IMR-90 (cell line): ENCODE measurements around the gene CELSR2. TPM values are rescaled to one million over a fixed set of nuclear protein-coding genes. Genes with fewer than 3 reads are reported as not detected.

ENCODE experiments used
- ATAC-seq: fragments of 200-7000 bp; cut with Tn5 transposase; 2 replicates; pipeline ENCODE4 v1.9.1; 2020; ENCODE audit warnings: low read depth, mild to moderate bottlenecking, moderate library complexity
- BruUV-seq: library from RNA; stranded (reverse); fragments of 400-500 nt; replicated peaks from 2 replicates; lab custom pipeline; 2021; lab: Mats Ljungman, UMichigan
- CTCF ChIA-PET: fragments of 300-600 bp; formaldehyde crosslinking; extraction: SDS; loops from one replicate; lab custom pipeline; 2021; ENCODE audit warnings: antibody characterized with exemption; lab: Yijun Ruan, JAX
- POLR2A ChIA-PET: fragments of 300-600 bp; sonication (Branson Sonifier 250); formaldehyde crosslinking; loops from one replicate; lab custom pipeline; 2022; ENCODE audit warnings: antibody characterized with exemption; ENCODE audit not compliant: unreplicated experiment; lab: Charles Lee
- DNase-seq: peaks from one replicate; pipeline ENCODE4 v3.0.0; 2013
- H2AFZ ChIP-seq: replicated peaks from 2 replicates; pipeline ENCODE3; 2013; ENCODE audit warnings: low read length, mild to moderate bottlenecking; ENCODE audit not compliant: poor library complexity
- H2AK5ac ChIP-seq: 2 replicates; pipeline ENCODE4 v1.6.1; 2013; ENCODE audit warnings: low read depth, low read length, inconsistent platforms
- H2AK9ac ChIP-seq: replicated peaks from 2 replicates; pipeline ENCODE3; 2013; ENCODE audit warnings: mild to moderate bottlenecking, low read depth, low read length, moderate library complexity; ENCODE audit not compliant: poor library complexity
- H2BK120ac ChIP-seq: 2 replicates; pipeline ENCODE4 v1.6.1; 2013; ENCODE audit warnings: low read depth, low read length, inconsistent platforms
- H2BK15ac ChIP-seq: 3 replicates; pipeline ENCODE4 v1.6.1; 2013; ENCODE audit warnings: low read depth, low read length, inconsistent platforms
- H2BK20ac ChIP-seq: 2 replicates; pipeline ENCODE4 v1.6.1; 2013; ENCODE audit warnings: low read depth, mild to moderate bottlenecking, inconsistent platforms, low read length, moderate library complexity
- H2BK5ac ChIP-seq: 2 replicates; pipeline ENCODE4 v1.6.1; 2013; ENCODE audit warnings: mild to moderate bottlenecking, low read depth, low read length, inconsistent platforms; ENCODE audit not compliant: poor library complexity, severe bottlenecking
- H3K14ac ChIP-seq: replicated peaks from 2 replicates; pipeline ENCODE4 v1.6.1; 2013; ENCODE audit warnings: low read depth, low read length, inconsistent platforms
- H3K18ac ChIP-seq: 2 replicates; pipeline ENCODE4 v1.6.1; 2013; ENCODE audit warnings: low read depth, low read length, control low read depth
- H3K23ac ChIP-seq: 2 replicates; pipeline ENCODE4 v1.6.1; 2013; ENCODE audit warnings: low read depth, low read length, inconsistent platforms
- H3K27ac ChIP-seq: 2 replicates; pipeline ENCODE4 v1.5.1; 2013; ENCODE audit warnings: mild to moderate bottlenecking, control low read depth, low read length; ENCODE audit not compliant: insufficient read depth
- H3K27me3 ChIP-seq: 2 replicates; pipeline ENCODE4 v1.6.1; 2013; ENCODE audit warnings: low read length; ENCODE audit not compliant: control insufficient read depth, insufficient read depth
- H3K36me3 ChIP-seq: 2 replicates; pipeline ENCODE4 v1.6.1; 2013; ENCODE audit warnings: low read length, mixed read lengths; ENCODE audit not compliant: control insufficient read depth, insufficient read depth
- H3K4ac ChIP-seq: 2 replicates; pipeline ENCODE4 v1.6.1; 2013; ENCODE audit warnings: low read depth, low read length, inconsistent platforms
- H3K4me1 ChIP-seq: 2 replicates; pipeline ENCODE4 v1.6.1; 2013; ENCODE audit warnings: low read length, mixed read lengths; ENCODE audit not compliant: control insufficient read depth, insufficient read depth
- H3K4me2 ChIP-seq: 2 replicates; pipeline ENCODE4 v1.6.1; 2013; ENCODE audit warnings: low read depth, mild to moderate bottlenecking, control low read depth, low read length, moderate library complexity
- H3K4me3 ChIP-seq: 2 replicates; pipeline ENCODE4 v1.5.1; 2013; ENCODE audit warnings: low read depth, mild to moderate bottlenecking, control low read depth, low read length, moderate library complexity; ENCODE audit not compliant: insufficient read depth
- H3K56ac ChIP-seq: 2 replicates; pipeline ENCODE4 v1.6.1; 2013; ENCODE audit warnings: low read length, inconsistent platforms; ENCODE audit not compliant: insufficient read depth; ENCODE audit errors: extremely low read depth
- H3K79me1 ChIP-seq, 2 experiments: 2 replicates each; pipeline ENCODE4 v1.6.1; 2013; ENCODE audit warnings: low read length in 2 of 2, inconsistent platforms in 1 of 2, low read depth in 1 of 2
- H3K9ac ChIP-seq: 2 replicates; pipeline ENCODE4 v1.6.1; 2013; ENCODE audit warnings: low read depth, low read length, control low read depth
- H3K9me1 ChIP-seq: 2 replicates; pipeline ENCODE4 v1.6.1; 2013; ENCODE audit warnings: low read length, inconsistent platforms; ENCODE audit not compliant: insufficient read depth
- H3K9me3 ChIP-seq: 2 replicates; pipeline ENCODE4 v1.6.1; 2013; ENCODE audit warnings: low read length; ENCODE audit not compliant: control insufficient read depth, insufficient read depth
- H4K20me1 ChIP-seq: 2 replicates; pipeline ENCODE4 v1.6.1; 2013; ENCODE audit warnings: low read length, inconsistent platforms; ENCODE audit not compliant: insufficient read depth
- H4K5ac ChIP-seq: 2 replicates; pipeline ENCODE4 v1.6.1; 2013; ENCODE audit warnings: mild to moderate bottlenecking, low read depth, low read length, control low read depth
- H4K8ac ChIP-seq, 2 experiments: 2 replicates each; pipeline ENCODE4 v1.6.1; 2013; ENCODE audit warnings: low read depth in 2 of 2, low read length in 2 of 2, control low read depth in 1 of 2, inconsistent platforms in 1 of 2
- H4K91ac ChIP-seq: 2 replicates; pipeline ENCODE4 v1.6.1; 2013; ENCODE audit warnings: low read depth, low read length, inconsistent platforms; ENCODE audit not compliant: insufficient read depth
- CTCF ChIP-seq: conservative IDR thresholded peaks from 2 replicates; pipeline ENCODE4 v1.5.1; 2012; ENCODE audit warnings: mild to moderate bottlenecking, low read depth, low read length, improper control_type of control experiment
- ELK1 ChIP-seq: fragments of 150-350 bp; IDR thresholded peaks from 2 replicates; pipeline ENCODE4 v1.6.1; 2016; ENCODE audit warnings: low read depth, mild to moderate bottlenecking, low read length, moderate library complexity, borderline replicate concordance
- MAFK ChIP-seq: IDR thresholded peaks from 2 replicates; pipeline ENCODE4 v1.6.1; 2012; ENCODE audit warnings: low read depth, low read length, improper control_type of control experiment
- MAZ ChIP-seq: IDR thresholded peaks from 2 replicates; pipeline ENCODE4 v1.6.1; 2012; ENCODE audit warnings: low read depth, mild to moderate bottlenecking, low read length, improper control_type of control experiment, moderate library complexity, borderline replicate concordance
- NFE2L2 ChIP-seq: fragments of 150-350 bp; IDR thresholded peaks from 2 replicates; pipeline ENCODE4 v1.6.1; 2016; ENCODE audit warnings: low read depth, mild to moderate bottlenecking, low read length
- RCOR1 ChIP-seq: IDR thresholded peaks from 2 replicates; pipeline ENCODE4 v1.6.1; 2012; ENCODE audit warnings: mild to moderate bottlenecking, low read length, improper control_type of control experiment; ENCODE audit not compliant: insufficient replicate concordance
- RFX5 ChIP-seq: IDR thresholded peaks from 2 replicates; pipeline ENCODE4 v1.8.0; 2012; ENCODE audit warnings: low read depth, mild to moderate bottlenecking, low read length, moderate library complexity
- SMC3 ChIP-seq: fragments of 150-350 bp; IDR thresholded peaks from 2 replicates; pipeline ENCODE4 v1.6.1; 2016; ENCODE audit warnings: low read depth, mild to moderate bottlenecking, antibody characterized with exemption, low read length, moderate library complexity
- WGBS, 2 experiments: methylation state at CpG; one replicate each; pipeline versions ENCODE4 v1.1.5 to v1.1.7; 2013; ENCODE audit warnings: missing lambda C conversion rate in 2 of 2; ENCODE audit not compliant: insufficient read length in 1 of 2; ENCODE audit errors: extremely low coverage in 2 of 2; 5-methylcytosine and 5-hydroxymethylcytosine counted together
- dilution Hi-C: fragments of 300-500 bp; cut with HindIII; formaldehyde crosslinking; loops from one replicate; pipeline ENCODE4 v1.14.3; 2018; ENCODE audit warnings: low sequenced_read_pairs; ENCODE audit not compliant: unreplicated experiment
- in situ Hi-C: fragments of 300-500 bp; cut with MboI; formaldehyde crosslinking; loops from 3 replicates; pipeline ENCODE4 v1.14.3; 2019; ENCODE audit warnings: low sequenced_read_pairs, inconsistent platforms, mixed read lengths
- intact Hi-C: fragments of 100-400 bp; cut with micrococcal nuclease; formaldehyde crosslinking; loops from 2 replicates; pipeline ENCODE4 v1.10.0; 2022
- polyA plus RNA-seq, 3 experiments: library from polyadenylated mRNA; depleted of rRNA; stranded (reverse); fragments of >200 nt; gene quantifications; 2 replicates each; pipeline ENCODE4 v1.2.3, GENCODE V29; 2012; ENCODE audit warnings: low replicate concordance in 1 of 3
- total RNA-seq: library from RNA; depleted of rRNA; stranded (reverse); fragments of >200 nt; gene quantifications from 2 replicates; pipeline ENCODE4 v1.2.3, GENCODE V29; 2012

CELSR2 gene
- total and polyA plus RNA-seq, 2 of the 4 experiments (the other 2 are of a cell fraction), result 1.3 to 5.3 TPM

- peak overlapping the region; percentile 60 for H3K4me2 ChIP-seq
- H3K14ac ChIP-seq, result peak overlapping the region; percentile 97
- H3K18ac ChIP-seq, result peak overlapping the region; percentile 73
- DNase-seq (peak; percentile 86), ATAC-seq (peak; percentile 39)
- BruUV-seq, result no TSS peak
- H2AK5ac ChIP-seq, result peak overlapping the region; percentile 98
- H4K91ac ChIP-seq, result peak overlapping the region; percentile 97
- 39% methylated on average over 9 of the region's 20 CpGs; no CpG with 5 or more reads in 1 of the 2 experiments for WGBS, 2 experiments
- H4K8ac ChIP-seq, result peak overlapping the region; percentile 5 to 87
- H3K79me1 ChIP-seq, result peaks cover 0 to 11% of the 10 kb centered on the region in 2 experiments; a peak in 1 of 4 replicates
- no peaks in the 10 kb centered on the region for H3K36me3 ChIP-seq
- peak overlapping the region; percentile 89 for H2AFZ ChIP-seq
- intact Hi-C loops (loop anchor here (1.0 to 5.0 kb wide), 2 partner anchors 16 to 98 kb away; partner anchors contain the start of genes PSRC1 and SORT1), dilution Hi-C loops (no loop called here), in situ Hi-C loops (no loop called here)
- H2BK5ac ChIP-seq, result peak overlapping the region; percentile 88
- no peak overlapping the region for H3K4me3 ChIP-seq
- H3K23ac ChIP-seq, result peak overlapping the region; percentile 95
- H3K27me3 ChIP-seq, result no peaks in the 10 kb centered on the region
- peak overlapping the region; percentile 97 for H2BK120ac ChIP-seq
- H3K56ac ChIP-seq, result peak overlapping the region; percentile 65
- H3K9me3 ChIP-seq, result no peaks in the 10 kb centered on the region
- peak overlapping the region; percentile 9; the same call in 1 of the 2 replicates for H3K9ac ChIP-seq
- H3K27ac ChIP-seq, result peak overlapping the region; percentile 86
- CTCF ChIA-PET, result no interaction called here
- peaks cover 42% of the 10 kb centered on the region for H3K9me1 ChIP-seq
- H4K20me1 ChIP-seq, result peaks cover 4% of the 10 kb centered on the region; the same call in 1 of the 2 replicates
- H3K4ac ChIP-seq, result peak overlapping the region; percentile 95
- TF ChIP-seq CTCF (no peak), MAFK (no peak), NFE2L2 (no peak), ELK1 (no peak), RCOR1 (no peak), MAZ (no peak), RFX5 (no peak), SMC3 (no peak)
- peak overlapping the region; percentile 94 for H2BK20ac ChIP-seq
- POLR2A ChIA-PET, result no interaction called here
- H2BK15ac ChIP-seq, result peak overlapping the region; percentile 24; the same call in 2 of the 3 replicates
- H2AK9ac ChIP-seq, result peak overlapping the region; percentile 96
- H4K5ac ChIP-seq, result peak overlapping the region; percentile 38
- peaks cover 26% of the 10 kb centered on the region for H3K4me1 ChIP-seq
Observed at GRCh38 chr1:109299558-109300343, 50.4 kb downstream of the CELSR2 start.
